HEK293 (cell line): Measurements from ENCODE around the gene CHD8.

Experiments used
- CTCF ChIA-PET: fragments of 350-600 bp; formaldehyde crosslinking; extraction: SDS; loops from one replicate; lab custom pipeline; 2021; ENCODE audit warnings: antibody characterized with exemption; lab: Yijun Ruan, JAX
- POLR2A ChIA-PET: fragments of 300-600 bp; formaldehyde crosslinking; extraction: SDS; loops from one replicate; lab custom pipeline; 2020; ENCODE audit warnings: antibody characterized with exemption, inconsistent platforms; lab: Yijun Ruan, JAX
- H3K27ac ChIP-seq: fragments of 200-500 bp; sonication (Bioruptor generic); 2 replicates; pipeline ENCODE4 v1.5.1; 2014; ENCODE audit warnings: low read depth, low read length, control low read depth, inconsistent platforms; ENCODE audit errors: extremely low read depth
- H3K36me3 ChIP-seq, 2 experiments: fragments of 200-500 bp in 1 of 2; sonication (Bioruptor generic) in 1 of 2; 1 replicate in 1 of 2; 2 replicates in 1 of 2; pipeline ENCODE4 v1.5.1; 2014 to 2017; ENCODE audit warnings: inconsistent platforms in 2 of 2, low read length in 2 of 2; ENCODE audit not compliant: control insufficient read depth in 2 of 2, insufficient read depth in 1 of 2
- H3K4me1 ChIP-seq: fragments of 200-500 bp; sonication (Bioruptor generic); 2 replicates; pipeline ENCODE4 v1.5.1; 2014; ENCODE audit warnings: mild to moderate bottlenecking, low read length, inconsistent platforms; ENCODE audit not compliant: control insufficient read depth, insufficient read depth
- H3K4me3 ChIP-seq: 2 replicates; pipeline ENCODE4 v1.5.1; 2011; ENCODE audit warnings: low read depth, mild to moderate bottlenecking, control low read depth, low read length, moderate library complexity
- H3K9me3 ChIP-seq: fragments of 200-500 bp; sonication (Bioruptor generic); 2 replicates; pipeline ENCODE4 v1.5.1; 2014; ENCODE audit warnings: low read depth, low read length, inconsistent platforms; ENCODE audit not compliant: control insufficient read depth, insufficient read depth
- CTCF ChIP-seq: fragments of 450-650 bp; formaldehyde crosslinking; IDR thresholded peaks from 2 replicates; pipeline ENCODE4 v1.5.1; 2016; ENCODE audit warnings: missing biosample characterization, missing genetic modification characterization
- KLF17 ChIP-seq: fragments of 450-650 bp; formaldehyde crosslinking; IDR thresholded peaks from 2 replicates; pipeline ENCODE4 v1.5.1; 2016; ENCODE audit warnings: missing biosample characterization, missing genetic modification characterization
- MYNN ChIP-seq: fragments of 450-650 bp; formaldehyde crosslinking; IDR thresholded peaks from 2 replicates; pipeline ENCODE4 v1.5.1; 2016; ENCODE audit warnings: missing biosample characterization, missing genetic modification characterization, borderline replicate concordance
- MZF1 ChIP-seq: fragments of 450-650 bp; formaldehyde crosslinking; IDR thresholded peaks from 2 replicates; pipeline ENCODE4 v1.5.1; 2017; ENCODE audit warnings: missing biosample characterization, missing genetic modification characterization, borderline replicate concordance
- OSR2 ChIP-seq: fragments of 450-650 bp; formaldehyde crosslinking; IDR thresholded peaks from 2 replicates; pipeline ENCODE4 v1.5.1; 2016; ENCODE audit warnings: missing biosample characterization, missing genetic modification characterization
- PRDM1 ChIP-seq: fragments of 450-650 bp; formaldehyde crosslinking; IDR thresholded peaks from 2 replicates; pipeline ENCODE4; 2016; ENCODE audit warnings: missing biosample characterization, missing genetic modification characterization
- RBAK ChIP-seq: fragments of 450-650 bp; formaldehyde crosslinking; IDR thresholded peaks from 2 replicates; pipeline ENCODE4 v1.5.1; 2016; ENCODE audit warnings: missing biosample characterization, missing genetic modification characterization
- SALL2 ChIP-seq: fragments of 450-650 bp; formaldehyde crosslinking; IDR thresholded peaks from 2 replicates; pipeline ENCODE4 v1.5.0; 2017; ENCODE audit warnings: missing biosample characterization, mild to moderate bottlenecking, missing genetic modification characterization, borderline replicate concordance
- ZNF302 ChIP-seq: fragments of 450-650 bp; formaldehyde crosslinking; IDR thresholded peaks from 2 replicates; pipeline ENCODE4 v1.5.1; 2016; ENCODE audit warnings: missing biosample characterization, missing genetic modification characterization, low read depth
- ZNF311 ChIP-seq: fragments of 450-650 bp; formaldehyde crosslinking; IDR thresholded peaks from 2 replicates; pipeline ENCODE4 v1.5.1; 2017; ENCODE audit warnings: missing biosample characterization, missing genetic modification characterization, borderline replicate concordance
- ZNF529 ChIP-seq: fragments of 450-650 bp; formaldehyde crosslinking; IDR thresholded peaks from 2 replicates; pipeline ENCODE4 v1.5.1; 2017; ENCODE audit warnings: missing genetic modification characterization, missing biosample characterization; ENCODE audit not compliant: insufficient replicate concordance
- ZNF530 ChIP-seq: fragments of 450-650 bp; formaldehyde crosslinking; IDR thresholded peaks from 2 replicates; pipeline ENCODE4 v1.5.1; 2016; ENCODE audit warnings: low read depth, missing biosample characterization, missing genetic modification characterization
- ZNF561 ChIP-seq: fragments of 450-650 bp; IDR thresholded peaks from 2 replicates; pipeline ENCODE4 v1.5.1; 2018; ENCODE audit warnings: missing biosample characterization, missing genetic modification characterization, borderline replicate concordance
- ZNF600 ChIP-seq: fragments of 450-650 bp; formaldehyde crosslinking; IDR thresholded peaks from 2 replicates; pipeline ENCODE4 v1.5.1; 2016; ENCODE audit warnings: missing biosample characterization, missing genetic modification characterization
- ZNF610 ChIP-seq: fragments of 450-650 bp; formaldehyde crosslinking; IDR thresholded peaks from 2 replicates; pipeline ENCODE4 v1.5.1; 2016; ENCODE audit warnings: missing biosample characterization, missing genetic modification characterization, borderline replicate concordance
- ZNF701 ChIP-seq: fragments of 450-650 bp; formaldehyde crosslinking; IDR thresholded peaks from 2 replicates; pipeline ENCODE4 v1.5.1; 2016; ENCODE audit warnings: missing biosample characterization, missing genetic modification characterization
- ZNF747 ChIP-seq: fragments of 450-650 bp; formaldehyde crosslinking; IDR thresholded peaks from 2 replicates; pipeline ENCODE4 v1.5.1; 2016; ENCODE audit warnings: missing biosample characterization, missing genetic modification characterization
- ZNF76 ChIP-seq: fragments of 450-650 bp; formaldehyde crosslinking; IDR thresholded peaks from 2 replicates; pipeline ENCODE4; 2016; ENCODE audit warnings: low read depth, missing biosample characterization, missing genetic modification characterization, borderline replicate concordance
- ZNF843 ChIP-seq: fragments of 450-650 bp; formaldehyde crosslinking; IDR thresholded peaks from 2 replicates; pipeline ENCODE4 v1.5.1; 2016; ENCODE audit warnings: missing biosample characterization, missing genetic modification characterization
- TF ChIP-seq, protein P1 (sequence below): fragments of 450-650 bp; formaldehyde crosslinking; IDR thresholded peaks from 2 replicates; pipeline ENCODE4 v1.5.1; 2016; ENCODE audit warnings: missing biosample characterization, missing genetic modification characterization
- TF ChIP-seq, protein P2 (sequence below): fragments of 450-650 bp; formaldehyde crosslinking; IDR thresholded peaks from 2 replicates; pipeline ENCODE4 v1.5.1; 2017; ENCODE audit warnings: missing biosample characterization, missing genetic modification characterization

Gene CHD8

GRCh38 chr14:21475767-21476522 is 20.0 kb upstream of the CHD8 start:
- TF ChIP-seq PRDM1, result peak; percentile 38; the same call in 1 of the 2 replicates
- 0 out of 2 replicates have a peak, but pooled peaks have one; percentile 48 for TF ChIP-seq ZNF561 (tag by site-specific recombination)
- no peak for TF ChIP-seq ZNF530 (tag by site-specific recombination)
- TF ChIP-seq, all 188 proteins: peak for 2
- CTCF ChIA-PET, result interaction anchor here (0.6 to 2.9 kb wide), 8 partner anchors 9 to 166 kb away, joined by 3 to 12 read pairs (median 3); no protein-coding TSS in a partner anchor
- Histone ChIP-seq H3K4me3 (peak overlapping the region; percentile 90), H3K9me3 (no peaks in the 10 kb centered on the region), H3K36me3 (peaks cover 27 to 35% of the 10 kb centered on the region in 2 experiments), H3K27ac (0 out of 2 replicates have a peak overlapping the region, but pooled peaks have one; percentile 43), H3K4me1 (no peaks in the 10 kb centered on the region)
- POLR2A ChIA-PET, result interaction anchor here (0.9 to 3.0 kb wide), 4 partner anchors 12 to 39 kb away, joined by 4 to 20 read pairs (median 8); partner anchors contain the start of genes CHD8 and METTL3

- H3K36me3 ChIP-seq, result peaks cover 51 to 64% of the 10 kb centered on the region in 2 experiments
- TF ChIP-seq CTCF (tag by site-specific recombination), result no peak
- no peak for TF ChIP-seq ZNF610 (tag by site-specific recombination)
- TF ChIP-seq, protein P1, sequence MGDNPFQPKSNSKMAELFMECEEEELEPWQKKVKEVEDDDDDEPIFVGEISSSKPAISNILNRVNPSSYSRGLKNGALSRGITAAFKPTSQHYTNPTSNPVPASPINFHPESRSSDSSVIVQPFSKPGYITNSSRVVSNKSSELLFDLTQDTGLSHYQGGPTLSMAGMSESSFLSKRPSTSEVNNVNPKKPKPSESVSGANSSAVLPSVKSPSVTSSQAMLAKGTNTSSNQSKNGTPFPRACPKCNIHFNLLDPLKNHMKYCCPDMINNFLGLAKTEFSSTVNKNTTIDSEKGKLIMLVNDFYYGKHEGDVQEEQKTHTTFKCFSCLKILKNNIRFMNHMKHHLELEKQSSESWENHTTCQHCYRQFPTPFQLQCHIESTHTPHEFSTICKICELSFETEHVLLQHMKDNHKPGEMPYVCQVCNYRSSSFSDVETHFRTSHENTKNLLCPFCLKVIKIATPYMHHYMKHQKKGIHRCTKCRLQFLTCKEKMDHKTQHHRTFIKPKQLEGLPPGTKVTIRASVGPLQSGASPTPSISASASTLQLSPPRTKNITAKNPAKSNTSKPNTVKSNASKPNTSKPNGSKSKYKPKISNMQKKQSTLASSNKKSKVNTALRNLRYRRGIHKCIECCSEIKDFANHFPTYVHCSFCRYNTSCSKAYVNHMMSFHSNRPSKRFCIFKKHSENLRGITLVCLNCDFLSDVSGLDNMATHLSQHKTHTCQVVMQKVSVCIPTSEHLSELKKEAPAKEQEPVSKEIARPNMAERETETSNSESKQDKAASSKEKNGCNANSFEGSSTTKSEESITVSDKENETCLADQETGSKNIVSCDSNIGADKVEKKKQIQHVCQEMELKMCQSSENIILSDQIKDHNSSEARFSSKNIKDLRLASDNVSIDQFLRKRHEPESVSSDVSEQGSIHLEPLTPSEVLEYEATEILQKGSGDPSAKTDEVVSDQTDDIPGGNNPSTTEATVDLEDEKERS (tag by site-specific recombination), result no peak
- no peak for TF ChIP-seq SALL2 (tag by site-specific recombination)
- no peak for TF ChIP-seq ZNF843
- no peak for TF ChIP-seq MYNN (tag by site-specific recombination)
- no peak for TF ChIP-seq ZNF701
- no peak for TF ChIP-seq ZNF76 (tag by site-specific recombination)
- TF ChIP-seq KLF17 (tag by site-specific recombination), result no peak
- TF ChIP-seq, protein P2, sequence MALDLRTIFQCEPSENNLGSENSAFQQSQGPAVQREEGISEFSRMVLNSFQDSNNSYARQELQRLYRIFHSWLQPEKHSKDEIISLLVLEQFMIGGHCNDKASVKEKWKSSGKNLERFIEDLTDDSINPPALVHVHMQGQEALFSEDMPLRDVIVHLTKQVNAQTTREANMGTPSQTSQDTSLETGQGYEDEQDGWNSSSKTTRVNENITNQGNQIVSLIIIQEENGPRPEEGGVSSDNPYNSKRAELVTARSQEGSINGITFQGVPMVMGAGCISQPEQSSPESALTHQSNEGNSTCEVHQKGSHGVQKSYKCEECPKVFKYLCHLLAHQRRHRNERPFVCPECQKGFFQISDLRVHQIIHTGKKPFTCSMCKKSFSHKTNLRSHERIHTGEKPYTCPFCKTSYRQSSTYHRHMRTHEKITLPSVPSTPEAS, result no peak
- TF ChIP-seq OSR2 (tag by site-specific recombination), result no peak
- TF ChIP-seq ZNF529 (tag by site-specific recombination), result no peak
- TF ChIP-seq ZNF600 (tag by site-specific recombination), result no peak
- no peak for TF ChIP-seq ZNF302
- TF ChIP-seq ZNF747, result no peak
- no peak for TF ChIP-seq RBAK (tag by site-specific recombination)
- TF ChIP-seq ZNF311 (tag by site-specific recombination), result no peak
- TF ChIP-seq MZF1 (tag by site-specific recombination), result no peak
- CTCF ChIA-PET, result no interaction called here
- H3K27ac ChIP-seq, result no peak overlapping the region
- H3K4me1 ChIP-seq, result no peaks in the 10 kb centered on the region
- no peaks in the 10 kb centered on the region for H3K9me3 ChIP-seq
- POLR2A ChIA-PET, result no interaction called here
- H3K4me3 ChIP-seq, result no peak overlapping the region
Measured at GRCh38 chr14:21467616-21468015, 11.7 kb upstream of the CHD8 start.
